ENCODE results near the gene THAP5.

DNA sequence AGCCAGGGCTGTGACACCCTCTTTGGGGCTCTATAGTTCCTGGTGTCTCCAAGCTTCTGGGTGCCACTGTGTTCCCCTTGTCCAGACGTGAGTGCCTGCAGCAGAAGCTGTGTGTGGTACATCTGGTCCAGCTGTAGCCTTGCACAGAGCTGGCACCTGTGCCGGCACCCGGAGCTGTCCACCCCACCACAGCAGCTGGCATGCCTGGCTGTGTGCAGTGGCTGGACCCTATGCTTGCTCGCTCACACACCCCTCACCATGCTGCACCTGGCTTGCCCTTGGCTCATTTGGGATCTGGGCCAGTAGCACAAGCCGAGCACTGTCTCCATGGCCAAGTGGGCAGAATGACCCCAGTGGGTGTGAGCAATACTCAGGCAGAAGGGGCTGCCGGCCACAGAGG, 10.8 kb upstream of the THAP5 start:
- TF ChIP-seq, protein P1, sequence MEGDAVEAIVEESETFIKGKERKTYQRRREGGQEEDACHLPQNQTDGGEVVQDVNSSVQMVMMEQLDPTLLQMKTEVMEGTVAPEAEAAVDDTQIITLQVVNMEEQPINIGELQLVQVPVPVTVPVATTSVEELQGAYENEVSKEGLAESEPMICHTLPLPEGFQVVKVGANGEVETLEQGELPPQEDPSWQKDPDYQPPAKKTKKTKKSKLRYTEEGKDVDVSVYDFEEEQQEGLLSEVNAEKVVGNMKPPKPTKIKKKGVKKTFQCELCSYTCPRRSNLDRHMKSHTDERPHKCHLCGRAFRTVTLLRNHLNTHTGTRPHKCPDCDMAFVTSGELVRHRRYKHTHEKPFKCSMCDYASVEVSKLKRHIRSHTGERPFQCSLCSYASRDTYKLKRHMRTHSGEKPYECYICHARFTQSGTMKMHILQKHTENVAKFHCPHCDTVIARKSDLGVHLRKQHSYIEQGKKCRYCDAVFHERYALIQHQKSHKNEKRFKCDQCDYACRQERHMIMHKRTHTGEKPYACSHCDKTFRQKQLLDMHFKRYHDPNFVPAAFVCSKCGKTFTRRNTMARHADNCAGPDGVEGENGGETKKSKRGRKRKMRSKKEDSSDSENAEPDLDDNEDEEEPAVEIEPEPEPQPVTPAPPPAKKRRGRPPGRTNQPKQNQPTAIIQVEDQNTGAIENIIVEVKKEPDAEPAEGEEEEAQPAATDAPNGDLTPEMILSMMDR (IDR thresholded peaks at IDR 0.05; ENCODE audit: low read depth, low read length, poor library complexity, severe bottlenecking) = no peak
- TF ChIP-seq EZH2phosphoT487 (IDR thresholded peaks at IDR 0.05; ENCODE audit: borderline replicate concordance, low read length) = no peak

All from DOHH2 (cell line).